Measurements from ENCODE around the gene SNAPC4. TPM values are rescaled to one million over a fixed set of nuclear protein-coding genes. Genes with fewer than 3 reads are reported as not detected.
A peak's percentile ranks its signal among the peaks of the same experiment; 100 is the strongest.

Gene SNAPC4
- total and polyA plus RNA-seq, 2 of the 8 experiments (the other 6 are each of a cell fraction or from before 2014, with no cell fraction given) = 6.9 to 18.1 TPM

GRCh38 chr9:136363106-136363948, 36.6 kb downstream of the SNAPC4 start, which contains the start of gene DNLZ (continued):
- peak; percentile 72 to 83; a peak in 2 of 4 replicates for TF ChIP-seq HDAC2 (IDR thresholded peaks at IDR 0.05; ENCODE audit: borderline replicate concordance in 1 of 2, low read depth in 2 of 2, low read length in 2 of 2)
- peak in 2 of 3 experiments; percentile 87 to 95; a peak in 3 of 4 replicates for TF ChIP-seq CTCF (IDR thresholded peaks at IDR 0.05; ENCODE audit: control extremely low read depth in 1 of 3, insufficient read depth in 1 of 3, low read depth in 1 of 3, low read length in 3 of 3)
- TF ChIP-seq, protein P1, sequence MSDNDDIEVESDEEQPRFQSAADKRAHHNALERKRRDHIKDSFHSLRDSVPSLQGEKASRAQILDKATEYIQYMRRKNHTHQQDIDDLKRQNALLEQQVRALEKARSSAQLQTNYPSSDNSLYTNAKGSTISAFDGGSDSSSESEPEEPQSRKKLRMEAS (IDR thresholded peaks at IDR 0.05) = peak; percentile 100
- no peak for TF ChIP-seq BRCA1 (IDR thresholded peaks at IDR 0.05; ENCODE audit: low read depth, low read length)
- TF ChIP-seq E2F6 (IDR thresholded peaks at IDR 0.05) = peak; percentile 99
- peak in 1 of 2 experiments; percentile 58; a peak in 1 of 3 replicates for TF ChIP-seq EP300 (IDR thresholded peaks at IDR 0.05; ENCODE audit: borderline replicate concordance in 1 of 2, low read depth in 2 of 2, low read length in 2 of 2)
- peak; percentile 76 for TF ChIP-seq POLR2AphosphoS5 (IDR thresholded peaks at IDR 0.05; ENCODE audit: low read depth, low read length)
- peak; percentile 26; the same call in 1 of the 2 replicates for TF ChIP-seq JUND (IDR thresholded peaks at IDR 0.05; ENCODE audit: low read length)
- TF ChIP-seq ATF3 (IDR thresholded peaks at IDR 0.05; ENCODE audit: insufficient read depth, low read depth, low read length) = 0 out of 2 replicates have a peak, but pooled peaks have one; percentile 56
- no peak for TF ChIP-seq BCL11A (IDR thresholded peaks at IDR 0.05; ENCODE audit: low read depth in 2 of 2, low read length in 2 of 2)
- TF ChIP-seq GABPA (IDR thresholded peaks at IDR 0.05; ENCODE audit: borderline replicate concordance, insufficient read depth, low read length) = peak; percentile 91
- peak; percentile 30; the same call in 1 of the 2 replicates for TF ChIP-seq SIX5 (IDR thresholded peaks at IDR 0.05; ENCODE audit: low read depth, low read length)
- TF ChIP-seq RNF2 (IDR thresholded peaks at IDR 0.05; ENCODE audit: borderline replicate concordance, low read depth, low read length, missing control alignments, poor library complexity, severe bottlenecking) = no peak
- TF ChIP-seq TBP (IDR thresholded peaks at IDR 0.05; ENCODE audit: low read depth, low read length) = peak; percentile 43; the same call in 1 of the 2 replicates
- TF ChIP-seq POLR2A (IDR thresholded peaks at IDR 0.05; ENCODE audit: control extremely low read depth in 1 of 2, low read depth in 2 of 2, low read length in 2 of 2) = peak in 1 of 2 experiments; percentile 79; a peak in 2 of 3 replicates
- TF ChIP-seq, protein P2, sequence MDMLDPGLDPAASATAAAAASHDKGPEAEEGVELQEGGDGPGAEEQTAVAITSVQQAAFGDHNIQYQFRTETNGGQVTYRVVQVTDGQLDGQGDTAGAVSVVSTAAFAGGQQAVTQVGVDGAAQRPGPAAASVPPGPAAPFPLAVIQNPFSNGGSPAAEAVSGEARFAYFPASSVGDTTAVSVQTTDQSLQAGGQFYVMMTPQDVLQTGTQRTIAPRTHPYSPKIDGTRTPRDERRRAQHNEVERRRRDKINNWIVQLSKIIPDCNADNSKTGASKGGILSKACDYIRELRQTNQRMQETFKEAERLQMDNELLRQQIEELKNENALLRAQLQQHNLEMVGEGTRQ (IDR thresholded peaks at IDR 0.05; ENCODE audit: low read length) = peak; percentile 35; the same call in 1 of the 2 replicates
